Measurements from ENCODE around the gene LMCD1. TPM values are rescaled to one million over a fixed set of nuclear protein-coding genes. Genes with fewer than 3 reads are reported as not detected.

The LMCD1 gene
- total RNA-seq, 1 donor from 2014 or later, result 26.1 TPM

DNA sequence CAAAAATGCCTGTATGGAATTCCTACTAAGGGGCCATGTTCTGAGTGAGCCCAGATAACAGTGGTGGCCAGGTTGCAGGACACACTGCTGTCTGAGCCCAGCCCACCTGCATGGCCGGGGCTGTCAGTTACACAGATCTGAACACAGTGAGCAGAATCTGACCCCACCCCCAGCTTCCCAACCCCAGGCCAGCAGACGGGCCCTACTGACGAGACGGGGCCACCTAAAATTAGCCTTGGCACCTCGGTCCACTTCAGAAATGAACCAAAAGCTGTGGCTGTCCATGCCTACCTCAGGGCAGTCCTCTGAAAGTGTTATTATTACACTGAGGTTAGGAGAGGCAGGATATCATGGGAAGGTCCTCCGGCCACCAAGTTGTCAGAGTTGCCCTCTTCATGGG, 51.8 kb downstream of the LMCD1 start:
- Mint-ChIP-seq H3K36me3 (ENCODE audit: insufficient read depth) (peaks cover 11% of the 10 kb centered on the region), H3K4me3 (ENCODE audit: low read depth) (no peak overlapping the region), H3K4me1 (ENCODE audit: low read depth) (no peaks in the 10 kb centered on the region), H3K27ac (no peak overlapping the region), H3K9me3 (ENCODE audit: low read depth) (no peaks in the 10 kb centered on the region), H3K27me3 (no peaks in the 10 kb centered on the region)
- TF ChIP-seq CTCF (IDR thresholded peaks at IDR 0.05; ENCODE audit: unreplicated experiment), result no peak
- DNase-seq (ENCODE audit: low spot score, unreplicated experiment), result no peak

GRCh38 chr3:8554696-8555095, 53.1 kb downstream of the LMCD1 start:
- Mint-ChIP-seq H3K4me1 (ENCODE audit: low read depth) (no peaks in the 10 kb centered on the region), H3K27me3 (no peaks in the 10 kb centered on the region), H3K4me3 (ENCODE audit: low read depth) (no peak overlapping the region), H3K27ac (no peak overlapping the region), H3K36me3 (ENCODE audit: insufficient read depth) (peaks cover 14% of the 10 kb centered on the region), H3K9me3 (ENCODE audit: low read depth) (no peaks in the 10 kb centered on the region)
- no peak for DNase-seq (ENCODE audit: low spot score, unreplicated experiment)
- TF ChIP-seq CTCF (IDR thresholded peaks at IDR 0.05; ENCODE audit: unreplicated experiment), result no peak

GRCh38 chr3:8555113-8555661, 53.6 kb downstream of the LMCD1 start:
- no peak for TF ChIP-seq CTCF (IDR thresholded peaks at IDR 0.05; ENCODE audit: unreplicated experiment)
- H3K4me3 Mint-ChIP-seq (ENCODE audit: low read depth), result no peak overlapping the region
- H3K36me3 Mint-ChIP-seq (ENCODE audit: insufficient read depth), result peaks cover 11% of the 10 kb centered on the region
- no peaks in the 10 kb centered on the region for H3K4me1 Mint-ChIP-seq (ENCODE audit: low read depth)
- no peaks in the 10 kb centered on the region for H3K27me3 Mint-ChIP-seq
- H3K9me3 Mint-ChIP-seq (ENCODE audit: low read depth), result no peaks in the 10 kb centered on the region
- no peak for DNase-seq (ENCODE audit: low spot score, unreplicated experiment)
- no peak overlapping the region for H3K27ac Mint-ChIP-seq

DNA sequence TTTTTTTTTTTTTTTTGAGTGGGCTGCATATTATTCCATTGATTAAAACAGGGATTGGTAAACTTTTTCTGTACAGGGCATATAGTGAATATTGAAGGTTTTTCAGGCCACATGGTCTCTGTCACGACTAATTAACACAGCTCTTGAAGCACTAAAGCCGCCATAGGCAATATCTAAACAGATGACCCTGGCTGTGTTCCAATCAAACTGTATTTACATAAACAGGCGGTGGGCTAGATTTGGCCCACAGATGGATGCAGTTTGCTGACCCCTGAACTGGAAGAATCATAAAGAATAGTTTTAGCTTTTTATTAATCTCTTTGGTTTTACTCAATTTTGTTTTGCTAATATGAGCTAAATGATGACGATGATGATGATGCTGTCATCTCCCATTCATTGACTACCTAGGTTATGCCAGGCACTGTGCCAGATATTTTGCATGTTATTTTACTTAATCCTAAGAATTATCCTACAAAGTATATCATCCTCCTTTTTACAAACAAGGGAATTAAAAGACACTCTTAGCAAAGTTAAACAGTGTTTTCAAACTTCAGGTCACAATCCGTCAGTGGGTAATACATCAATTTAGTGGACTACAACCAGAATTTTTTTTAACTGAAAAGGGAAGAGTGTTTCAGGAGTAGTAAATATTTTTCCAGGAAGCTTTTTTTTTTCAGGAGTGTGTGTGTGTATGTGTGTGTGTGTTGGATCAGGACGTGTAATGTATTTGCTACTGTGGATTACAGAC, 54.3 kb downstream of the LMCD1 start:
- TF ChIP-seq CTCF (IDR thresholded peaks at IDR 0.05; ENCODE audit: unreplicated experiment), result no peak
- no peak overlapping the region for H3K27ac Mint-ChIP-seq
- H3K4me1 Mint-ChIP-seq (ENCODE audit: low read depth), result no peaks in the 10 kb centered on the region
- DNase-seq (ENCODE audit: low spot score, unreplicated experiment), result no peak
- H3K4me3 Mint-ChIP-seq (ENCODE audit: low read depth), result no peak overlapping the region
- H3K27me3 Mint-ChIP-seq, result no peaks in the 10 kb centered on the region
- H3K36me3 Mint-ChIP-seq (ENCODE audit: insufficient read depth), result peaks cover 10% of the 10 kb centered on the region
- no peaks in the 10 kb centered on the region for H3K9me3 Mint-ChIP-seq (ENCODE audit: low read depth)

DNA sequence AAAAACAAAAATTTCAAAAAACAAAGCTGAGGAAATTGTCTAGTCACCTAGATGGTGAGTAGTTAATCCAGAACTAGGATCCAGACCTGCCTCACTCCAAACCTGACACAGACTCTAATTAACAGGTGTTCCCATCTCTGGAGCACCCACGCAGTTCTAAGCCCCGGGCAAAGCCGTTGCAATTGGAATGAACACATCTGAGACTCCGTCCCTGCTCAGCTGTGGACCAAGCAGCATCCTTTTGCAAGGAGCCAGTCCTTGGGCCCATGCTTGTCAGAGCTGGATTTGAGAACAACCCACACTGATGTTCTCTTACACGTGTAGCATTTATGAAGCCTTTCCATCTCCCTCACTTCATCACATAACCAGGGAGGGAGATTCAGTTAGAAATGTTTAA, 54.8 kb downstream of the LMCD1 start:
- no peaks in the 10 kb centered on the region for H3K9me3 Mint-ChIP-seq (ENCODE audit: low read depth)
- H3K36me3 Mint-ChIP-seq (ENCODE audit: insufficient read depth), result peaks cover 10% of the 10 kb centered on the region
- DNase-seq (ENCODE audit: low spot score, unreplicated experiment), result no peak
- H3K4me1 Mint-ChIP-seq (ENCODE audit: low read depth), result no peaks in the 10 kb centered on the region
- no peak for TF ChIP-seq CTCF (IDR thresholded peaks at IDR 0.05; ENCODE audit: unreplicated experiment)
- H3K4me3 Mint-ChIP-seq (ENCODE audit: low read depth), result no peak overlapping the region
- no peak overlapping the region for H3K27ac Mint-ChIP-seq
- no peaks in the 10 kb centered on the region for H3K27me3 Mint-ChIP-seq

Measured in progenitor cell of endocrine pancreas (in vitro differentiated cells).